Dendritic cell treated with granulocyte-macrophage colony-stimulating factor and Interleukin-4, amounts not matched to agents 40 ng/mL and 50 ng/mL, for 4 days (primary cell): ENCODE measurements around the gene MUC4.

Experiments
- H3K27ac Mint-ChIP-seq: one replicate; pipeline ENCODE4 v1.8.0; 2022; ENCODE audit warnings: mild to moderate bottlenecking, mixed read lengths
- H3K27me3 Mint-ChIP-seq: one replicate; pipeline ENCODE4 v1.8.0; 2022; ENCODE audit warnings: mild to moderate bottlenecking, mixed read lengths
- H3K36me3 Mint-ChIP-seq: one replicate; pipeline ENCODE4 v1.8.0; 2022; ENCODE audit warnings: low read depth, mixed read lengths
- H3K4me1 Mint-ChIP-seq: one replicate; pipeline ENCODE4 v1.8.0; 2022; ENCODE audit warnings: low read depth, mixed read lengths
- H3K4me3 Mint-ChIP-seq: one replicate; pipeline ENCODE4 v1.8.0; 2022; ENCODE audit warnings: mild to moderate bottlenecking, moderate library complexity, mixed read lengths
- H3K9me3 Mint-ChIP-seq: one replicate; pipeline ENCODE4 v1.8.0; 2022; ENCODE audit warnings: mixed read lengths
- intact Hi-C: fragments of 100-400 bp; cut with micrococcal nuclease; formaldehyde crosslinking; loops from one replicate; pipeline ENCODE4 v1.15.0; 2022

Gene MUC4

DNA sequence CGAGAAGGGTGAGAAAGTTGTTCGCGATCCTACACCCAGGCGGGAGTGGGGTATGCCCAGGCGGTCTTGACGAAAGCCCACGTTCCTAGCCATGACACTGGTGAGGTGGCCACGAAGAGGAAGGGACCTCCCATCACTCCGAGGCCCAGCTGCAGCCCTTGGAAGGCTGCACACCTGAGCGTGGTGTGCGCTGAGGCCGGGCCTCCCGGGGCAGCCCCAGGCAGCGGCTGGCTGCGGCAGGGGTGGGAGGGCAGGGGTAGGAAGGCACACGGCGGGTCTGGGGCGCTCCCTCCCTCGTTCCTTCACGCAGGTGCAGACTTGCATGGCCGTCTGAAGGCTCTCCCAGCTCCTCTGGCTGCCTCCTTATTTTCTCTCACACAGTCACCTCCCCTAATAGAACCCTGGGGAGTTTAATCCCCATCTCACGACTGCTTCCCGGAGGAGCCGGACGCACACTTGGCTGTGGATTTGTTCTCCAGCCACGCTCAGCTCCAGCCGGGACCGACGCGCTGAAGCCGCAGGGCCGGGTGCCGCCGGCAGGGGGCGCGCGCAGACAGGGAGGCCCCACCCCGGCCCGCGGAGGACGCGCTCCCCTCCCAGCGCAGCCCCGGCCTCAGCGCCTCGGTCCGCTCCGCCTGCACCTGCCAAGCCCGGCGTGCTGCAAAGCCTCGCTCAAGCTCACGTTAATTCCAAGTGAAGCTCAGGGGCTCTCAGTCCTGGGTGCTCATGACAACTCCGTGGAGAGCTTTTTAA is 37.8 kb upstream of the MUC4 start:
- Mint-ChIP-seq H3K4me3 (no peak overlapping the region), H3K27ac (no peak overlapping the region), H3K4me1 (peaks cover 7% of the 10 kb centered on the region), H3K27me3 (peaks cover 32% of the 10 kb centered on the region), H3K9me3 (no peaks in the 10 kb centered on the region), H3K36me3 (no peaks in the 10 kb centered on the region)
- intact Hi-C loops = no loop called here

DNA sequence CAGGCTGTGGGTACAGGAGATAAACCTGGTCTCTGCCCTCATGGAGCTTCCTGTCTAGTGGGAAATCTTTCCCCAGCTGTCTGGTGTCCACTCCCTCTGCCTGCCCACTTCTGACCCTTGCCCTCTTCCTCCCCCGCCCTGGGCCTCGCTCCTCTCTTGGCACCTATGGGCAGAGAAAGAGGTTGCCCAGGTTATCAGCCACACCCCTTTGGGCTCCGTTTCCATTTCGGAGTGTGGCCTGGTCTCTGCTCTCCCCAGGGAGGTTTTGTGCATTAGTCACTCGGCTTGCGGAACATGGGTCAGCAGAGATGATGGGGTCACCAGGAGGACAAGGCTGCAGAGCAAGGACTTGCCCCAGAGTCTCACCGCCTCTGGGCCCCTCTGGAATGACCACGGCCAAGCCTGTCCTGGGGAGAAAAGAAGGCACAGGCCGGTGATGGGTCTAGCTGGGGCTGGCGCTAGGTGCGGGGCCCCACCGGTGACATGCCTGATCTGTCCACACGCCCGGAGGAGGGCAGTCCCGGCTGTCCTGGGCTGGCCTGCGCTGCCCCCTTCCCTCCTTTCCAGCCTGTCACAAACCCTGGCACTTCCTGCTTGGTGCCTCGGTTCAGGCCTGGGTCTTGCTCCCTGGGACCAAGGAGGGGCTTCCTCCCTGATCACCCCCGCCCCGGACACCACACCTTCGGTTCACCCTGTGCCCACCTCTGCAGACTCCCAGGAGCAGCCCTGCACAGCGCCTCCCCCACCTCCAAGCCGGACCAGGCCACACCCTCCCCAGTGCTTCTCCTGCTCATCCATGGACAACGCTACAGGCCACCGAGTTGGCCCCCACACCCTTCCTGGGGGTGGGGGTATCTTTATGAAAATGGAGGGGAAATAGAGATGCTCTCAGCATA is 35.6 kb upstream of the MUC4 start:
- Mint-ChIP-seq H3K9me3 (no peaks in the 10 kb centered on the region), H3K4me3 (no peak overlapping the region), H3K27ac (no peak overlapping the region), H3K27me3 (peaks cover 19% of the 10 kb centered on the region), H3K4me1 (peaks cover 7% of the 10 kb centered on the region), H3K36me3 (no peaks in the 10 kb centered on the region)
- intact Hi-C loops = no loop called here

- Mint-ChIP-seq H3K9me3 (no peaks in the 10 kb centered on the region), H3K27ac (no peak overlapping the region), H3K4me3 (no peak overlapping the region), H3K27me3 (peaks cover 6% of the 10 kb centered on the region), H3K36me3 (no peaks in the 10 kb centered on the region), H3K4me1 (no peaks in the 10 kb centered on the region)
- intact Hi-C loops = no loop called here
These were observed 33.8 kb upstream of the MUC4 start for GRCh38 chr3:195845483-195845882.

GRCh38 chr3:195844671-195845218 is 33.0 kb upstream of the MUC4 start:
- H3K4me3 Mint-ChIP-seq = no peak overlapping the region
- no peaks in the 10 kb centered on the region for H3K9me3 Mint-ChIP-seq
- intact Hi-C loops = no loop called here
- no peak overlapping the region for H3K27ac Mint-ChIP-seq
- no peaks in the 10 kb centered on the region for H3K36me3 Mint-ChIP-seq
- no peaks in the 10 kb centered on the region for H3K4me1 Mint-ChIP-seq
- H3K27me3 Mint-ChIP-seq = peaks cover 6% of the 10 kb centered on the region

GRCh38 chr3:195839260-195840010 is 27.7 kb upstream of the MUC4 start:
- H3K4me3 Mint-ChIP-seq = no peak overlapping the region
- H3K27me3 Mint-ChIP-seq = peaks cover 19% of the 10 kb centered on the region
- H3K36me3 Mint-ChIP-seq = no peaks in the 10 kb centered on the region
- H3K9me3 Mint-ChIP-seq = no peaks in the 10 kb centered on the region
- intact Hi-C loops = no loop called here
- no peaks in the 10 kb centered on the region for H3K4me1 Mint-ChIP-seq
- no peak overlapping the region for H3K27ac Mint-ChIP-seq

GRCh38 chr3:195838714-195839113 is 27.0 kb upstream of the MUC4 start:
- H3K36me3 Mint-ChIP-seq = no peaks in the 10 kb centered on the region
- H3K4me1 Mint-ChIP-seq = no peaks in the 10 kb centered on the region
- H3K9me3 Mint-ChIP-seq = no peaks in the 10 kb centered on the region
- H3K27ac Mint-ChIP-seq = no peak overlapping the region
- peaks cover 17% of the 10 kb centered on the region for H3K27me3 Mint-ChIP-seq
- no peak overlapping the region for H3K4me3 Mint-ChIP-seq
- intact Hi-C loops = no loop called here

GRCh38 chr3:195836476-195837135 is 24.9 kb upstream of the MUC4 start:
- peaks cover 17% of the 10 kb centered on the region for H3K27me3 Mint-ChIP-seq
- H3K9me3 Mint-ChIP-seq = no peaks in the 10 kb centered on the region
- intact Hi-C loops = no loop called here
- no peaks in the 10 kb centered on the region for H3K36me3 Mint-ChIP-seq
- no peak overlapping the region for H3K4me3 Mint-ChIP-seq
- no peaks in the 10 kb centered on the region for H3K4me1 Mint-ChIP-seq
- no peak overlapping the region for H3K27ac Mint-ChIP-seq

DNA sequence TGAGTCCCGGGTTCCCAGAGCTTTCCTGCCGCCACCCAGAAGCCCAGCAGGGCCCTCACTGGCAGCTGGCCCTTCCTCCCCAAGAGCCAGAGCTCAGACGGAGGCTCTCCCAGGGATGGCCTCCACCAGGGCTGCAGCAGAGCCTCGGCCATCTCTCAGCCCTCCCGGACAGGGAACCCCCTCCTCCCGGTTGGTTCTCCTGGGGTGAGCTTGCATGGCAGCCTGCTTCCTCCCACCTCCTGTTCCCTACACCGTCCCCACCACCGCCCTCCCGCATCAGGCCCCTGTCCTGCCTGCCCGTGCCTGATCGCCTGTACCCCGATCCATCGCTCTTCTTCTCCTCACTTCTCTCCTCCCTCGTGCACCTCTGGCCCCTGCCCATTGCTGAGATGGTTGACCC is 24.1 kb upstream of the MUC4 start:
- no peaks in the 10 kb centered on the region for H3K4me1 Mint-ChIP-seq
- intact Hi-C loops = no loop called here
- H3K27me3 Mint-ChIP-seq = peaks cover 17% of the 10 kb centered on the region
- no peaks in the 10 kb centered on the region for H3K36me3 Mint-ChIP-seq
- H3K4me3 Mint-ChIP-seq = no peak overlapping the region
- no peaks in the 10 kb centered on the region for H3K9me3 Mint-ChIP-seq
- H3K27ac Mint-ChIP-seq = no peak overlapping the region

- no peaks in the 10 kb centered on the region for H3K36me3 Mint-ChIP-seq
- H3K9me3 Mint-ChIP-seq = no peaks in the 10 kb centered on the region
- no peak overlapping the region for H3K27ac Mint-ChIP-seq
- peaks cover 17% of the 10 kb centered on the region for H3K27me3 Mint-ChIP-seq
- intact Hi-C loops = no loop called here
- H3K4me1 Mint-ChIP-seq = no peaks in the 10 kb centered on the region
- H3K4me3 Mint-ChIP-seq = no peak overlapping the region
These were observed 23.2 kb upstream of the MUC4 start for GRCh38 chr3:195834675-195835583.

DNA sequence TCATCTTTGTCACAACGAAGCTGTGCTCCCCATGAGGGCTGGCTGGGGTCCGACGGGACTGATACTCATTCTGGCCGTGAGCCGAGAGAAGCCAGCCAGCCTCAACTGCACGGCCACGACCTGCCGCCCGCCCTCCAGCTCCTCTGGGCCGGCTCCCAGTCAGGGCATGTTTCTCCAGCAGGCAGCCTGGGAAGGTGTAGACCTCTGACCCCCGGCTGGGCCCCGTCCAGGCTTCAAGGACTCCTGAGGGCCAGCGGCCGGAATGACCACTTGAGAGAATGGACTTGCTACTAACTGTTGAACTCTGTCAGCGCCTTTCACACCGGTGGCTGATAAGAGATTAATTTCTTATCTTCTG is 18.1 kb upstream of the MUC4 start:
- Mint-ChIP-seq H3K27me3 (no peaks in the 10 kb centered on the region), H3K36me3 (no peaks in the 10 kb centered on the region), H3K4me1 (no peaks in the 10 kb centered on the region), H3K27ac (no peak overlapping the region), H3K4me3 (no peak overlapping the region), H3K9me3 (no peaks in the 10 kb centered on the region)
- intact Hi-C loops = no loop called here

DNA sequence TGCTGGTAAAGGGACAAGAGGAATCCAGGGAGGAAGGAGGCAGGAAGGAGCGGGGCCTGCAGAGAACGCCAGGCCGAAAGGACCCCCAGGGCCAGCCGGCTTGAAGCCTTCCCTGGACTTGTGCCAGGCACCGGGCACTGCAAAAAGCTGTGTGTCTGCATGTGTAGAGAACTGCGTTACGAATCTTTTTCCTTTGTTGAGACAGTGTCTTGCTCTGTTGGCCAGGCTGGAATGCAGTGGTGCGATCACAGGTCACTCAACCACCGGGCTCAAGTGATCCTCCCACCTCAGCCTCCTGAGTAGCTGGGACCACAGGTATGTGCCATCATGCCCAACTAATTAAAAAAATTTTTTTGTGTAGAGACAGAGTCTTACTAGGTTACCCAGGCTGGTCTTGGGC is 17.0 kb upstream of the MUC4 start:
- Mint-ChIP-seq H3K27me3 (peaks cover 3% of the 10 kb centered on the region), H3K36me3 (no peaks in the 10 kb centered on the region), H3K4me3 (no peak overlapping the region), H3K27ac (no peak overlapping the region), H3K4me1 (no peaks in the 10 kb centered on the region), H3K9me3 (no peaks in the 10 kb centered on the region)
- intact Hi-C loops = no loop called here

DNA sequence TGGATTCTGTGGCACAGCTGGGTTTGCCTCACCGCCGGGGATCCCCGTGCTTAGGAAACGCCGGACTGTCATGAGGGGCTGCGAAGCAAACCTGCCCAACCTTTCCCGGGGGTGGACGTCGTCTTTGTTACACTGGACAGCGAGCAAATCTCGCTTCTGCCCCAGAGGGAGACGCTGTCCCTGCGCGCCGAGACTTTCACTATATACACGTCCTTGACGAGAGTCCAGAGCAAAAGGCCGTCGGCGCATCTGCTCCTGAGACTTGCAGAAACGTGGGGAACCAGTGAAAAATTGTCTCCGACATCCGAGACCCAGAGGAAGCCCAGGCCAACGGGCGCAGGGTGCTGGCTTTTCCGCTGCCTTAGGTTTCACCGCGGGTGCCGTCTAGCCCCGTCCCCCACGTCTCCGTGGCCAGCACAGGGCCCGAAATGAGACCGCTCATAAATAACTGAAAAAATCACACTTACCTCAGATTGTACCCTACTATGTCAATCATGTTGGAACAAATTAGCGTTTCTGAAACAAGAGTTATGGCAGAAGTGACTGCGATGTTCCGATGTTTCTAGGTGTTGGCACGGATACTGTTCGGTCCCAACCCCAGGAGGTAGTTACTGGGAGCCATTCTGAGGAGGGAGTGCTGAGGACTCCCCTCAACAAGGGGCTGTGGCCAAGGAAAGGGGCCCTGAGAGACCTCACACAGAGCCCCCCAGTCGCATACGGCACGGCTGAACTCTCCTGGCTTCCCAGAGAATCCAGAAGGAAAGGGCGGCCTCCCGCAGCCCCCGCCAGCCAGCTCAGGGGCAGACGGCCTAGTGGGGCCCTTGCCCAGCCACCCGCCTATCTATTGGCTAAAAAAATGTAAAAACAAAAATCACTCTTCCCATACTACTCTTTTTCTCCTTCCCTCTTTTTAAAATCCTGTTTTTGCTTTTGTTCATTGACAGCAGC is 14.4 kb upstream of the MUC4 start:
- intact Hi-C loops = no loop called here
- no peak overlapping the region for H3K4me3 Mint-ChIP-seq
- no peaks in the 10 kb centered on the region for H3K36me3 Mint-ChIP-seq
- H3K27me3 Mint-ChIP-seq = peaks cover 18% of the 10 kb centered on the region
- no peaks in the 10 kb centered on the region for H3K9me3 Mint-ChIP-seq
- no peaks in the 10 kb centered on the region for H3K4me1 Mint-ChIP-seq
- no peak overlapping the region for H3K27ac Mint-ChIP-seq
